Endodermal cell (in vitro differentiated cells): ENCODE results near the gene IL17RA. TPM values are rescaled to one million over a fixed set of nuclear protein-coding genes. Genes with fewer than 3 reads are reported as not detected.

Experiments
- DNase-seq: peaks from one replicate; pipeline ENCODE4 v3.0.0-alpha.2; 2017
- H3K27ac ChIP-seq: 2 replicates; pipeline ENCODE4 v1.5.1; 2013; ENCODE audit warnings: mild to moderate bottlenecking, low read depth, low read length, moderate library complexity
- H3K27me3 ChIP-seq: 2 replicates; pipeline ENCODE4 v1.6.1; 2013; ENCODE audit warnings: mild to moderate bottlenecking, low read length, moderate library complexity; ENCODE audit not compliant: insufficient read depth, control insufficient read depth, poor library complexity, severe bottlenecking
- H3K36me3 ChIP-seq: 2 replicates; pipeline ENCODE4 v1.7.0; 2013; ENCODE audit warnings: mild to moderate bottlenecking, low read length, moderate library complexity; ENCODE audit not compliant: control insufficient read depth, insufficient read depth
- H3K4me1 ChIP-seq: one replicate; pipeline ENCODE4 v1.7.0; 2013; ENCODE audit warnings: low read length; ENCODE audit not compliant: control insufficient read depth, insufficient read depth
- H3K4me3 ChIP-seq: 2 replicates; pipeline ENCODE4 v1.5.1; 2013; ENCODE audit warnings: mild to moderate bottlenecking, low read length, moderate library complexity
- H3K9ac ChIP-seq: 2 replicates; pipeline ENCODE4 v1.6.1; 2013; ENCODE audit warnings: mild to moderate bottlenecking, low read length, moderate library complexity; ENCODE audit not compliant: poor library complexity, severe bottlenecking; ENCODE audit errors: extremely low read depth
- H3K9me3 ChIP-seq: 2 replicates; pipeline ENCODE4 v1.6.1; 2013; ENCODE audit warnings: mild to moderate bottlenecking, low read length, moderate library complexity; ENCODE audit not compliant: control insufficient read depth
- H3K27ac Mint-ChIP-seq: 2 replicates; pipeline ENCODE4 v1.8.0; 2020; ENCODE audit warnings: mixed read lengths
- H3K27me3 Mint-ChIP-seq: 2 replicates; pipeline ENCODE4 v1.8.0; 2021; ENCODE audit warnings: mild to moderate bottlenecking, mixed read lengths; ENCODE audit not compliant: insufficient read depth
- H3K36me3 Mint-ChIP-seq: 2 replicates; pipeline ENCODE4 v1.8.0; 2020; ENCODE audit warnings: low read depth, mixed read lengths
- H3K4me1 Mint-ChIP-seq: 2 replicates; pipeline ENCODE4 v1.8.0; 2020; ENCODE audit warnings: mixed read lengths
- H3K4me3 Mint-ChIP-seq: 2 replicates; pipeline ENCODE4 v1.8.0; 2020; ENCODE audit warnings: mild to moderate bottlenecking, moderate library complexity, mixed read lengths
- H3K9me3 Mint-ChIP-seq: 2 replicates; pipeline ENCODE4 v1.8.0; 2020; ENCODE audit warnings: mild to moderate bottlenecking, mixed read lengths
- WGBS, 2 experiments: methylation state at CpG; one replicate each; pipeline versions ENCODE4 v1.1.5 to v1.1.7; 2013; ENCODE audit warnings: missing lambda C conversion rate in 2 of 2, mixed read lengths in 1 of 2; ENCODE audit not compliant: insufficient coverage in 1 of 2, insufficient read length in 1 of 2; 5-methylcytosine and 5-hydroxymethylcytosine counted together
- total RNA-seq, 2 donors: library from RNA; stranded (reverse); fragmentation: NEBNext Ultra II Directional in 1 of 2; extraction: Animal tissue kit (Norgen Biotek cat#: 25700) in 1 of 2; gene quantifications; 2 replicates in 1 of 2; 3 replicates in 1 of 2; pipeline ENCODE4 v1.2.1, GENCODE V29; 2021
- TF ChIP-seq, protein P1 (sequence below): fragments of 200-600 bp; sonication (generic); conservative IDR thresholded peaks from 2 replicates; pipeline ENCODE4 v1.5.0; 2021; ENCODE audit warnings: antibody characterized with exemption, mild to moderate bottlenecking

The IL17RA gene
- total RNA-seq, 2 donors from 2014 or later: 14.8 to 16.0 TPM

DNA sequence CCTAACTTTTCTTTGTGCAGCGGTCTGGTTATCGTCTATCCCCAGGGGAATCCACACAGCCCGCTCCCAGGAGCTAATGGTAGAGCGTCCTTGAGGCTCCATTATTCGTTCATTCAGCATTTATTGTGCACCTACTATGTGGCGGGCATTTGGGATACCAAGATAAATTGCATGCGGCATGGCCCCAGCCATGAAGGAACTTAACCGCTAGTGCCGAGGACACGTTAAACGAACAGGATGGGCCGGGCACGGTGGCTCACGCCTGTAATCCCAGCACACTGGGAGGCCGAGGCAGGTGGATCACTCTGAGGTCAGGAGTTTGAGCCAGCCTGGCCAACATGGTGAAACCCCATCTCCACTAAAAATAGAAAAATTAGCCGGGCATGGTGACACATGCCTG is 25.2 kb downstream of the IL17RA start:
- no peaks in the 10 kb centered on the region for H3K4me1 Mint-ChIP-seq
- H3K9me3 Mint-ChIP-seq: no peaks in the 10 kb centered on the region
- no peak overlapping the region for H3K4me3 Mint-ChIP-seq
- no peak for DNase-seq
- peaks cover 23% of the 10 kb centered on the region for H3K36me3 Mint-ChIP-seq
- Histone ChIP-seq H3K36me3 (peaks cover 47% of the 10 kb centered on the region), H3K9ac (no peak overlapping the region), H3K27me3 (no peaks in the 10 kb centered on the region), H3K9me3 (no peaks in the 10 kb centered on the region), H3K27ac (no peak overlapping the region), H3K4me3 (no peak overlapping the region), H3K4me1 (no peaks in the 10 kb centered on the region)
- H3K27me3 Mint-ChIP-seq: no peaks in the 10 kb centered on the region
- WGBS, 2 experiments: 86 to 90% methylated on average over 15 to 16 of the region's 16 CpGs
- TF ChIP-seq, protein P1, sequence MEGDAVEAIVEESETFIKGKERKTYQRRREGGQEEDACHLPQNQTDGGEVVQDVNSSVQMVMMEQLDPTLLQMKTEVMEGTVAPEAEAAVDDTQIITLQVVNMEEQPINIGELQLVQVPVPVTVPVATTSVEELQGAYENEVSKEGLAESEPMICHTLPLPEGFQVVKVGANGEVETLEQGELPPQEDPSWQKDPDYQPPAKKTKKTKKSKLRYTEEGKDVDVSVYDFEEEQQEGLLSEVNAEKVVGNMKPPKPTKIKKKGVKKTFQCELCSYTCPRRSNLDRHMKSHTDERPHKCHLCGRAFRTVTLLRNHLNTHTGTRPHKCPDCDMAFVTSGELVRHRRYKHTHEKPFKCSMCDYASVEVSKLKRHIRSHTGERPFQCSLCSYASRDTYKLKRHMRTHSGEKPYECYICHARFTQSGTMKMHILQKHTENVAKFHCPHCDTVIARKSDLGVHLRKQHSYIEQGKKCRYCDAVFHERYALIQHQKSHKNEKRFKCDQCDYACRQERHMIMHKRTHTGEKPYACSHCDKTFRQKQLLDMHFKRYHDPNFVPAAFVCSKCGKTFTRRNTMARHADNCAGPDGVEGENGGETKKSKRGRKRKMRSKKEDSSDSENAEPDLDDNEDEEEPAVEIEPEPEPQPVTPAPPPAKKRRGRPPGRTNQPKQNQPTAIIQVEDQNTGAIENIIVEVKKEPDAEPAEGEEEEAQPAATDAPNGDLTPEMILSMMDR: no peak
- no peak overlapping the region for H3K27ac Mint-ChIP-seq

DNA sequence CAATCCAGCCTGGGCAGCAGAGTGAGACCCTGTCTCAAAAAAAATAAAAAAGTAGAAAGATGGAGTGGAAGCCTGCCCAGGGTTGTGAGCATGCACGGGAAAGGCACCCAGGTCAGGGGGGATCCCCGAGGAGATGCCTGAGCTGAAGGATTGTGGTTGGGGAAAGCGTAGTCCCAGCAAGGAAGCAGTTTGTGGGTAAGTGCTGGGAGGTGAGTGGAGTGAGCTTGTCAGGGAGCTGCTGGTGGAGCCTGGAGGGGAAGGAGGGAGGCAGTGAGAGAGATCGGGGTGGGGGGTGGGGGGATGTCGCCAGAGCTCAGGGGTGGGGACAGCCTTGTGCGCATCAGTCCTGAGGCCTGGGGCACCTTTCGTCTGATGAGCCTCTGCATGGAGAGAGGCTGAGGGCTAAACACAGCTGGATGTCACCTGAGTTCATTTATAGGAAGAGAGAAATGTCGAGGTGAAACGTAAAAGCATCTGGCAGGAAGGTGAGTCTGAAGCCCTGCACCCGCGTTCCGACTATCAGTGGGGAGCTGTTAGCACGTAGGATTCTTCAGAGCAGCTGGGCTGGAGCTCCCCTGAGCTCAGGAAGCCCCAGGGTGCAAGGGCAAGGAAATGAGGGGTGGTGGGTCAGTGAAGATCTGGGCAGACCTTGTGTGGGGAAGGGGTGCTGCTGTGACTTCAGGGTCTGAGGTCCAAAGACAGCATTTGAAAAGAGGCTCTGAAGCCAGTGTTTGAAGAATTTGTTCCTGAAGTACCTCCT is 26.2 kb downstream of the IL17RA start:
- Histone ChIP-seq H3K36me3 (peaks cover 38% of the 10 kb centered on the region), H3K4me1 (no peaks in the 10 kb centered on the region), H3K9ac (no peak overlapping the region), H3K4me3 (no peak overlapping the region), H3K27me3 (no peaks in the 10 kb centered on the region), H3K27ac (no peak overlapping the region), H3K9me3 (no peaks in the 10 kb centered on the region)
- H3K4me1 Mint-ChIP-seq: peaks cover 1% of the 10 kb centered on the region
- no peak overlapping the region for H3K4me3 Mint-ChIP-seq
- H3K36me3 Mint-ChIP-seq: peaks cover 14% of the 10 kb centered on the region
- H3K27ac Mint-ChIP-seq: no peak overlapping the region
- 88 to 95% methylated on average over 10 to 13 of the region's 13 CpGs for WGBS, 2 experiments
- TF ChIP-seq, protein P1: no peak
- DNase-seq: no peak
- no peaks in the 10 kb centered on the region for H3K9me3 Mint-ChIP-seq
- H3K27me3 Mint-ChIP-seq: no peaks in the 10 kb centered on the region

DNA sequence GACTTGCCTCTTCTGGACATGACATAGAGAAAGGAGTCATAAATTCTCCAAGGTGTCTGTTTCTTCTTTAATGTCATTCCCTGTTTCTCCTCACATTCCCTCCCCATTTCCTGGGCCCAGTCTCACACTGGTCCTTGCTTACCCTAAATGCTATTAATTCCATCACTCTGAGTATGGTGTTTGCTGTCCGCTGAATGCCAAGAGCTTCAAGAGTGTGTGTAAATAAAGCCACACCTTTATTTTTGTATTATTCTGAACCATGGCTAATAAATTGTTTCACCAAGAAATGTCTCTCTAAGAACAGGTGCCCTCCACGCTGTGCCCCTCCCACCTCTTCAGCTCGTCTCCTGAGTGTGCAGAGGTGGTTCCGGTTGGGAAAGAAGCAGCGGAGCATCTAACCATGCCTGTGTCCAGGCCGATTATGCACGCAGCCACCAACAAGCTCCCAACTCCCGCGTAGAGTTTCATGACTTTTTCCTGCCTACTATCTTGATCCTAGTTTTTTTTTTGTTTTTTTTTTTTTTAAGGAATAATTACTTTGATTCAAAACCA is 27.8 kb downstream of the IL17RA start:
- no peaks in the 10 kb centered on the region for H3K9me3 ChIP-seq
- Mint-ChIP-seq H3K36me3 (peaks cover 7% of the 10 kb centered on the region), H3K27ac (no peak overlapping the region), H3K4me3 (no peak overlapping the region), H3K4me1 (peaks cover 17% of the 10 kb centered on the region), H3K9me3 (no peaks in the 10 kb centered on the region), H3K27me3 (no peaks in the 10 kb centered on the region)
- peaks cover 22% of the 10 kb centered on the region for H3K36me3 ChIP-seq
- TF ChIP-seq, protein P1: no peak
- no peak for DNase-seq
- H3K4me3 ChIP-seq: no peak overlapping the region
- H3K27me3 ChIP-seq: no peaks in the 10 kb centered on the region
- H3K9ac ChIP-seq: no peak overlapping the region
- peaks cover 7% of the 10 kb centered on the region for H3K4me1 ChIP-seq
- 89 to 92% methylated on average over 3 to 9 of the region's 9 CpGs for WGBS, 2 experiments
- H3K27ac ChIP-seq: no peak overlapping the region
